GM18909 (cell line): ENCODE data around the gene ELOVL1.

Source experiments
- ATAC-seq: cut with Tn5 transposase; IDR thresholded peaks from one replicate; pipeline ENCODE4 v1.9.1; 2021; ENCODE audit warnings: mild to moderate bottlenecking; ENCODE audit not compliant: unreplicated experiment, poor library complexity

ELOVL1 gene

GRCh38 chr1:43334453-43335205 lies 33.2 kb downstream of the ELOVL1 start:
- no peak for ATAC-seq

- ATAC-seq = no peak
These were observed 36.1 kb downstream of the ELOVL1 start for GRCh38 chr1:43331688-43332087.

- ATAC-seq = no peak
These were observed 37.6 kb downstream of the ELOVL1 start for GRCh38 chr1:43329995-43330751.

GRCh38 chr1:43327549-43328292 lies 40.1 kb downstream of the ELOVL1 start:
- no peak for ATAC-seq

- no peak for ATAC-seq
These were observed 42.4 kb downstream of the ELOVL1 start for GRCh38 chr1:43325381-43325780.

- no peak for ATAC-seq
These were observed 43.0 kb downstream of the ELOVL1 start for GRCh38 chr1:43324810-43325209.

GRCh38 chr1:43322506-43322905 lies 45.3 kb downstream of the ELOVL1 start:
- no peak for ATAC-seq

- no peak for ATAC-seq
These were observed 46.4 kb downstream of the ELOVL1 start for GRCh38 chr1:43321331-43321891.

GRCh38 chr1:43319766-43320165 lies 48.0 kb downstream of the ELOVL1 start:
- ATAC-seq = no peak

- no peak for ATAC-seq
These were observed 48.5 kb downstream of the ELOVL1 start for GRCh38 chr1:43319288-43319687.

- no peak for ATAC-seq
These were observed 49.0 kb downstream of the ELOVL1 start for GRCh38 chr1:43318831-43319230.

- ATAC-seq = no peak
These were observed 49.9 kb downstream of the ELOVL1 start for GRCh38 chr1:43317817-43318471.

- no peak for ATAC-seq
These were observed 50.9 kb downstream of the ELOVL1 start for GRCh38 chr1:43316738-43317520.

- no peak for ATAC-seq
These were observed 51.7 kb downstream of the ELOVL1 start for GRCh38 chr1:43315963-43316737.

GRCh38 chr1:43315481-43315880 lies 52.3 kb downstream of the ELOVL1 start:
- ATAC-seq = no peak

- ATAC-seq = no peak
These were observed 53.6 kb downstream of the ELOVL1 start for GRCh38 chr1:43314233-43314632.

GRCh38 chr1:43313771-43314170 lies 54.0 kb downstream of the ELOVL1 start:
- ATAC-seq = no peak
